OCI-LY7 (cell line): ENCODE data around the gene ZNF592. TPM values are rescaled to one million over a fixed set of nuclear protein-coding genes. Genes with fewer than 3 reads are reported as not detected.

ENCODE experiments used
- BruUV-seq: library from RNA; stranded (reverse); fragments of 400-500 nt; replicated peaks from 2 replicates; lab custom pipeline; 2021; lab: Mats Ljungman, UMichigan
- CTCF ChIA-PET: fragments of 300-600 bp; sonication (Branson Sonifier 250); formaldehyde crosslinking; loops from one replicate; lab custom pipeline; 2022; ENCODE audit warnings: antibody characterized with exemption; ENCODE audit not compliant: unreplicated experiment; lab: Charles Lee
- POLR2A ChIA-PET: fragments of 300-600 bp; sonication (Branson Sonifier 250); formaldehyde crosslinking; loops from one replicate; lab custom pipeline; 2022; ENCODE audit warnings: antibody characterized with exemption; lab: Charles Lee
- DNase-seq: peaks from one replicate; pipeline ENCODE4 v3.0.0-alpha.2; 2015; ENCODE audit warnings: low spot score
- H2AFZ ChIP-seq: fragments of 200-600 bp; sonication (generic), shearing (Covaris generic); 2 replicates; pipeline ENCODE4 v1.6.1; 2014; ENCODE audit warnings: mild to moderate bottlenecking, antibody characterized with exemption, low read length, moderate library complexity
- H3K27ac ChIP-seq: fragments of 200-600 bp; sonication (generic); 2 replicates; pipeline ENCODE4 v1.5.1; 2014; ENCODE audit warnings: mixed run types, low read depth, mild to moderate bottlenecking, moderate library complexity, low read length, inconsistent platforms; ENCODE audit not compliant: poor library complexity, severe bottlenecking
- H3K36me3 ChIP-seq: fragments of 200-600 bp; sonication (generic); 2 replicates; pipeline ENCODE4 v1.6.1; 2014; ENCODE audit warnings: mild to moderate bottlenecking, antibody characterized with exemption, low read length, moderate library complexity, mixed read lengths; ENCODE audit not compliant: insufficient read depth
- H3K4me1 ChIP-seq: fragments of 200-600 bp; sonication (generic); 2 replicates; pipeline ENCODE4 v1.5.1; 2014; ENCODE audit warnings: mild to moderate bottlenecking, low read length; ENCODE audit not compliant: insufficient read depth, poor library complexity, severe bottlenecking
- H3K4me2 ChIP-seq: fragments of 200-600 bp; sonication (generic); 2 replicates; pipeline ENCODE4 v1.6.1; 2014; ENCODE audit warnings: mild to moderate bottlenecking, low read length
- H3K4me3 ChIP-seq: fragments of 200-600 bp; sonication (generic); 2 replicates; pipeline ENCODE4 v1.5.1; 2014; ENCODE audit warnings: mild to moderate bottlenecking, low read depth, low read length; ENCODE audit not compliant: poor library complexity, severe bottlenecking
- H3K79me2 ChIP-seq: fragments of 200-600 bp; sonication (generic); 2 replicates; pipeline ENCODE4 v1.6.1; 2016; ENCODE audit warnings: low read depth, mild to moderate bottlenecking, low read length, moderate library complexity, mixed read lengths; ENCODE audit not compliant: insufficient read depth
- H3K9me2 ChIP-seq: fragments of 200-600 bp; sonication (generic); 2 replicates; pipeline ENCODE4 v1.6.1; 2016; ENCODE audit warnings: mild to moderate bottlenecking, low read length, mixed read lengths; ENCODE audit not compliant: insufficient read depth
- H3K9me3 ChIP-seq: fragments of 200-600 bp; sonication (generic); 2 replicates; pipeline ENCODE4 v1.6.1; 2014; ENCODE audit warnings: mild to moderate bottlenecking, mixed run types, low read length, mixed read lengths
- H4K20me1 ChIP-seq: fragments of 200-600 bp; sonication (generic); 2 replicates; pipeline ENCODE4 v1.6.1; 2014; ENCODE audit warnings: mild to moderate bottlenecking, antibody characterized with exemption, low read length, moderate library complexity, mixed read lengths; ENCODE audit not compliant: insufficient read depth
- EZH2phosphoT487 ChIP-seq: fragments of 200-600 bp; sonication (generic); IDR thresholded peaks from 2 replicates; pipeline ENCODE4 v1.6.1; 2018; ENCODE audit warnings: low read depth, borderline replicate concordance, mild to moderate bottlenecking, mixed run types, antibody characterized with exemption, low read length, moderate library complexity, mixed read lengths
- intact Hi-C: fragments of 100-400 bp; cut with micrococcal nuclease; formaldehyde crosslinking; loops from one replicate; pipeline ENCODE4 v1.10.0; 2022; ENCODE audit not compliant: unreplicated experiment
- total RNA-seq, 2 experiments: library from RNA; depleted of rRNA in 1 of 2; stranded (reverse); fragments of >200 nt in 1 of 2; shearing (Covaris generic) in 1 of 2; gene quantifications; 2 replicates each; pipeline ENCODE4 v1.2.3, GENCODE V29; 2014 to 2022
- TF ChIP-seq, protein P1 (sequence below): fragments of 200-600 bp; sonication (generic); conservative IDR thresholded peaks from 2 replicates; pipeline ENCODE4 v1.5.1; 2014; ENCODE audit warnings: mild to moderate bottlenecking, antibody characterized with exemption, low read length, moderate library complexity, mixed read lengths

ZNF592 gene
- total RNA-seq, 2 experiments from 2014 or later, result 23.0 to 41.3 TPM

- H3K79me2 ChIP-seq, result peaks cover 75% of the 10 kb centered on the region
- no peaks in the 10 kb centered on the region for H3K9me3 ChIP-seq
- no peak overlapping the region for H3K4me3 ChIP-seq
- TF ChIP-seq, protein P1, sequence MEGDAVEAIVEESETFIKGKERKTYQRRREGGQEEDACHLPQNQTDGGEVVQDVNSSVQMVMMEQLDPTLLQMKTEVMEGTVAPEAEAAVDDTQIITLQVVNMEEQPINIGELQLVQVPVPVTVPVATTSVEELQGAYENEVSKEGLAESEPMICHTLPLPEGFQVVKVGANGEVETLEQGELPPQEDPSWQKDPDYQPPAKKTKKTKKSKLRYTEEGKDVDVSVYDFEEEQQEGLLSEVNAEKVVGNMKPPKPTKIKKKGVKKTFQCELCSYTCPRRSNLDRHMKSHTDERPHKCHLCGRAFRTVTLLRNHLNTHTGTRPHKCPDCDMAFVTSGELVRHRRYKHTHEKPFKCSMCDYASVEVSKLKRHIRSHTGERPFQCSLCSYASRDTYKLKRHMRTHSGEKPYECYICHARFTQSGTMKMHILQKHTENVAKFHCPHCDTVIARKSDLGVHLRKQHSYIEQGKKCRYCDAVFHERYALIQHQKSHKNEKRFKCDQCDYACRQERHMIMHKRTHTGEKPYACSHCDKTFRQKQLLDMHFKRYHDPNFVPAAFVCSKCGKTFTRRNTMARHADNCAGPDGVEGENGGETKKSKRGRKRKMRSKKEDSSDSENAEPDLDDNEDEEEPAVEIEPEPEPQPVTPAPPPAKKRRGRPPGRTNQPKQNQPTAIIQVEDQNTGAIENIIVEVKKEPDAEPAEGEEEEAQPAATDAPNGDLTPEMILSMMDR, result no peak
- TF ChIP-seq EZH2phosphoT487, result no peak
- DNase-seq, result no peak
- POLR2A ChIA-PET, result interaction anchor here (0.5 to 2.0 kb wide), 3 partner anchors 13 to 149 kb away, joined by 3 to 7 read pairs (median 3); no protein-coding TSS in a partner anchor
- intact Hi-C loops, result no loop called here
- CTCF ChIA-PET, result no interaction called here
- no peaks in the 10 kb centered on the region for H3K9me2 ChIP-seq
- H3K27ac ChIP-seq, result no peak overlapping the region
- peaks cover 25% of the 10 kb centered on the region for H3K4me1 ChIP-seq
- peaks cover 26% of the 10 kb centered on the region for H4K20me1 ChIP-seq
- BruUV-seq, result no TSS peak
- no peak overlapping the region for H3K4me2 ChIP-seq
- peaks cover 73% of the 10 kb centered on the region for H3K36me3 ChIP-seq
- H2AFZ ChIP-seq, result no peak overlapping the region
These were observed 16.6 kb downstream of the ZNF592 start for GRCh38 chr15:84764989-84765388.

GRCh38 chr15:84765675-84766074 is 17.3 kb downstream of the ZNF592 start:
- DNase-seq, result no peak
- no TSS peak for BruUV-seq
- H2AFZ ChIP-seq, result no peak overlapping the region
- POLR2A ChIA-PET, result interaction anchor here (2.0 kb wide), 1 partner anchor 14 kb away, joined by 7 read pairs; no protein-coding TSS in a partner anchor
- no peak overlapping the region for H3K4me2 ChIP-seq
- H3K4me1 ChIP-seq, result peaks cover 18% of the 10 kb centered on the region
- no peak overlapping the region for H3K4me3 ChIP-seq
- CTCF ChIA-PET, result no interaction called here
- intact Hi-C loops, result no loop called here
- peaks cover 80% of the 10 kb centered on the region for H3K36me3 ChIP-seq
- peaks cover 26% of the 10 kb centered on the region for H4K20me1 ChIP-seq
- H3K79me2 ChIP-seq, result peaks cover 73% of the 10 kb centered on the region
- TF ChIP-seq EZH2phosphoT487, result no peak
- TF ChIP-seq, protein P1, result no peak
- no peaks in the 10 kb centered on the region for H3K9me2 ChIP-seq
- H3K27ac ChIP-seq, result no peak overlapping the region
- H3K9me3 ChIP-seq, result no peaks in the 10 kb centered on the region

DNA sequence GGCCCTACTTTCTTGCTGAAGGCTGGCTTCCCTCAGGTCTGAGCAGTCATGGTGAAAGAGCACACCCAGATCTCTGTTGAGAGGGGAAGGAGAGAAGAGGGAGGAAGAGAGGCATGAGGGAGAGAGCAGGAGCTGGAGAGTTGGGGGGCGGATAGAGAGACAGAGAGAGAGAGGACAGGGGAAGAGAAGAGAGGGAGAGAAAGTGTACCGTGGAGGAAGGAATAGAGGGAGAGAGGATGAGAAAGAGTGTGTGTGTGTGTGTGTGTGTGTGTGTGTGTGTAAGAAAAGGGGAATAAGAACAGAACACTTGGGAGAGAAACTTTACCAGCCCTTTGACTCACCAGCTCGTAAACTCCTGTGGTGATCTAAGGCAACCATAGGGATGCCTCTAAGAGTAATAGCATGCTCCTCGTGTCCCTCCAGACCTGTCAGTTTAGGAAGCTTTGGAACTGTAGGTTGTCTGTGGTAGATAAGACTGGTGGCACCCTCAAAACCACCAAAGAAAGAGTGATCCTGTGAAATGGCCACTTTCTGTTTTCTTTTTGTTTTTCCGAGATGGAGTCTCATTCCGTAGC is 18.2 kb downstream of the ZNF592 start:
- ChIA-PET CTCF (no interaction called here), POLR2A (no interaction called here)
- no peak overlapping the region for H3K27ac ChIP-seq
- H2AFZ ChIP-seq, result no peak overlapping the region
- H3K9me3 ChIP-seq, result no peaks in the 10 kb centered on the region
- peaks cover 88% of the 10 kb centered on the region for H3K36me3 ChIP-seq
- intact Hi-C loops, result no loop called here
- H3K4me1 ChIP-seq, result peaks cover 9% of the 10 kb centered on the region
- H3K79me2 ChIP-seq, result peaks cover 65% of the 10 kb centered on the region
- DNase-seq, result no peak
- no TSS peak for BruUV-seq
- H3K4me3 ChIP-seq, result no peak overlapping the region
- H3K4me2 ChIP-seq, result no peak overlapping the region
- H3K9me2 ChIP-seq, result no peaks in the 10 kb centered on the region
- TF ChIP-seq, protein P1, result no peak
- no peak for TF ChIP-seq EZH2phosphoT487
- H4K20me1 ChIP-seq, result peaks cover 24% of the 10 kb centered on the region
